Upper lobe of right lung (tissue), 1 donor: ENCODE data around the gene SPI1. TPM values are rescaled to one million over a fixed set of nuclear protein-coding genes. Genes with fewer than 3 reads are reported as not detected.

ENCODE experiments used
- ATAC-seq: fragments of 200-7000 bp; cut with Tn5 transposase; one replicate; pipeline ENCODE4 v1.9.1; 2020; ENCODE audit warnings: mild to moderate bottlenecking, moderate library complexity
- DNase-seq: peaks from one replicate; pipeline ENCODE4 v3.0.0-alpha.2; 2020
- H3K27ac ChIP-seq: fragments of 200-600 bp; one replicate; pipeline ENCODE4 v1.8.0; 2022
- H3K27me3 ChIP-seq: fragments of 200-600 bp; one replicate; pipeline ENCODE4 v1.8.0; 2022; ENCODE audit warnings: mild to moderate bottlenecking
- H3K36me3 ChIP-seq: fragments of 200-600 bp; one replicate; pipeline ENCODE4 v1.8.0; 2022
- H3K4me1 ChIP-seq: fragments of 200-600 bp; one replicate; pipeline ENCODE4 v1.8.0; 2022
- H3K4me3 ChIP-seq: fragments of 200-600 bp; one replicate; pipeline ENCODE4 v1.8.0; 2022; ENCODE audit warnings: mild to moderate bottlenecking
- H3K9me3 ChIP-seq: fragments of 200-600 bp; one replicate; pipeline ENCODE4 v1.8.0; 2022
- intact Hi-C: fragments of 100-400 bp; cut with DNase I; formaldehyde crosslinking; loops from one replicate; pipeline ENCODE4 v1.11.0; 2022
- total RNA-seq: library from RNA; stranded (reverse); fragmentation: NEBNext Ultra II Directional; extraction: Animal tissue kit (Norgen Biotek cat#: 25700); gene quantifications from one replicate; pipeline ENCODE4 v1.2.1, GENCODE V29; 2021
- TF ChIP-seq, protein P1 (sequence below): fragments of 200-600 bp; IDR thresholded peaks from one replicate; pipeline ENCODE4 v1.8.0; 2022; ENCODE audit warnings: antibody characterized with exemption
- donor health status: DM: no; HTN: yes; CAD: no; lungs with severe emphysema.

The SPI1 gene
- total RNA-seq, 1 donor from 2014 or later = 168 TPM

- intact Hi-C loops = no loop called here
- peak; percentile 69 for ATAC-seq
Observed at GRCh38 chr11:47376525-47377371, 1.6 kb downstream of the SPI1 start.

GRCh38 chr11:47376107-47376524, 2.2 kb downstream of the SPI1 start:
- intact Hi-C loops = no loop called here
- peak overlapping the region; percentile 53 for H3K4me3 ChIP-seq
- peak; percentile 1 for ATAC-seq

More at GRCh38 chr11:47376525-47377371, 1.6 kb downstream of the SPI1 start:
- H3K4me1 ChIP-seq = peaks cover 7% of the 10 kb centered on the region
- peak overlapping the region; percentile 84 for H3K27ac ChIP-seq
- H3K36me3 ChIP-seq = no peaks in the 10 kb centered on the region
- peak overlapping the region; percentile 53 for H3K4me3 ChIP-seq
- no peaks in the 10 kb centered on the region for H3K9me3 ChIP-seq
- DNase-seq = peak; percentile 87
- TF ChIP-seq, protein P1, sequence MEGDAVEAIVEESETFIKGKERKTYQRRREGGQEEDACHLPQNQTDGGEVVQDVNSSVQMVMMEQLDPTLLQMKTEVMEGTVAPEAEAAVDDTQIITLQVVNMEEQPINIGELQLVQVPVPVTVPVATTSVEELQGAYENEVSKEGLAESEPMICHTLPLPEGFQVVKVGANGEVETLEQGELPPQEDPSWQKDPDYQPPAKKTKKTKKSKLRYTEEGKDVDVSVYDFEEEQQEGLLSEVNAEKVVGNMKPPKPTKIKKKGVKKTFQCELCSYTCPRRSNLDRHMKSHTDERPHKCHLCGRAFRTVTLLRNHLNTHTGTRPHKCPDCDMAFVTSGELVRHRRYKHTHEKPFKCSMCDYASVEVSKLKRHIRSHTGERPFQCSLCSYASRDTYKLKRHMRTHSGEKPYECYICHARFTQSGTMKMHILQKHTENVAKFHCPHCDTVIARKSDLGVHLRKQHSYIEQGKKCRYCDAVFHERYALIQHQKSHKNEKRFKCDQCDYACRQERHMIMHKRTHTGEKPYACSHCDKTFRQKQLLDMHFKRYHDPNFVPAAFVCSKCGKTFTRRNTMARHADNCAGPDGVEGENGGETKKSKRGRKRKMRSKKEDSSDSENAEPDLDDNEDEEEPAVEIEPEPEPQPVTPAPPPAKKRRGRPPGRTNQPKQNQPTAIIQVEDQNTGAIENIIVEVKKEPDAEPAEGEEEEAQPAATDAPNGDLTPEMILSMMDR = no peak
- H3K27me3 ChIP-seq = no peaks in the 10 kb centered on the region

GRCh38 chr11:47375546-47376085, 2.7 kb downstream of the SPI1 start:
- Histone ChIP-seq H3K27me3 (no peaks in the 10 kb centered on the region), H3K9me3 (no peaks in the 10 kb centered on the region), H3K27ac (peak overlapping the region; percentile 30), H3K4me1 (peaks cover 7% of the 10 kb centered on the region), H3K36me3 (no peaks in the 10 kb centered on the region), H3K4me3 (peak overlapping the region; percentile 53)
- TF ChIP-seq, protein P1 = no peak
- no peak for ATAC-seq
- intact Hi-C loops = no loop called here
- DNase-seq = no peak

More at GRCh38 chr11:47376107-47376524, 2.2 kb downstream of the SPI1 start:
- no peaks in the 10 kb centered on the region for H3K27me3 ChIP-seq
- H3K9me3 ChIP-seq = no peaks in the 10 kb centered on the region
- TF ChIP-seq, protein P1 = no peak
- H3K36me3 ChIP-seq = no peaks in the 10 kb centered on the region
- no peak for DNase-seq
- peaks cover 7% of the 10 kb centered on the region for H3K4me1 ChIP-seq
- H3K27ac ChIP-seq = peak overlapping the region; percentile 84

DNA sequence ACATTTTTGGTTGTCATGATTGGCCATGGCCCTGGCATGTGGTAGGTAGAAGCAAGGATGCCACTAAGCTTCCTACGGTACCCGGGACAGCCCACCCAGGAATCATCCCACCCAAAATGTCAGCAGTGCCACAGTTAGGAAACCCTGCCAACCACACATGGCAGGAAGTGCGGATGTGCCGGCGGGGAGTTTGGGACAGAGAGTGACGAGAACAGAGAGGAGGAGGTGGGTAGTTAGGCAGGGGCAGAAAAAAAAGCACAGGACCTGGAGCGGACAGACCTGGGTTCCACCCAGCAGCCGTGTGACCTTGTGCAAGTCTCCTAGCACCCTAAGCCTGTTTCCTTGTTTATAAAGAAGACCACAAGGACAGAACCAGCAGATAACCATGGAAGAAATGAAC, 3.3 kb downstream of the SPI1 start:
- H3K4me3 ChIP-seq = peak overlapping the region; percentile 53

GRCh38 chr11:47374720-47375019, 3.7 kb downstream of the SPI1 start:
- no peaks in the 10 kb centered on the region for H3K9me3 ChIP-seq
- no peak for ATAC-seq
- no peaks in the 10 kb centered on the region for H3K27me3 ChIP-seq
- intact Hi-C loops = no loop called here
- no peaks in the 10 kb centered on the region for H3K36me3 ChIP-seq
- H3K27ac ChIP-seq = peak overlapping the region; percentile 2
- TF ChIP-seq, protein P1 = no peak
- DNase-seq = no peak
- peaks cover 7% of the 10 kb centered on the region for H3K4me1 ChIP-seq
- H3K4me3 ChIP-seq = peak overlapping the region; percentile 53

More for the DNA sequence above, 3.3 kb downstream of the SPI1 start:
- Histone ChIP-seq H3K9me3 (no peaks in the 10 kb centered on the region), H3K36me3 (no peaks in the 10 kb centered on the region), H3K27me3 (no peaks in the 10 kb centered on the region), H3K27ac (peak overlapping the region; percentile 30), H3K4me1 (peaks cover 7% of the 10 kb centered on the region)
- TF ChIP-seq, protein P1 = no peak
- no peak for DNase-seq
- no peak for ATAC-seq
- intact Hi-C loops = no loop called here
